HG03159 (cell line): Measurements from ENCODE around the gene ST8SIA4.

Experiments used
- ATAC-seq: cut with Tn5 transposase; IDR thresholded peaks from one replicate; pipeline ENCODE4 v1.9.1; 2021; ENCODE audit warnings: mild to moderate bottlenecking, moderate library complexity; ENCODE audit not compliant: unreplicated experiment

The ST8SIA4 gene

DNA sequence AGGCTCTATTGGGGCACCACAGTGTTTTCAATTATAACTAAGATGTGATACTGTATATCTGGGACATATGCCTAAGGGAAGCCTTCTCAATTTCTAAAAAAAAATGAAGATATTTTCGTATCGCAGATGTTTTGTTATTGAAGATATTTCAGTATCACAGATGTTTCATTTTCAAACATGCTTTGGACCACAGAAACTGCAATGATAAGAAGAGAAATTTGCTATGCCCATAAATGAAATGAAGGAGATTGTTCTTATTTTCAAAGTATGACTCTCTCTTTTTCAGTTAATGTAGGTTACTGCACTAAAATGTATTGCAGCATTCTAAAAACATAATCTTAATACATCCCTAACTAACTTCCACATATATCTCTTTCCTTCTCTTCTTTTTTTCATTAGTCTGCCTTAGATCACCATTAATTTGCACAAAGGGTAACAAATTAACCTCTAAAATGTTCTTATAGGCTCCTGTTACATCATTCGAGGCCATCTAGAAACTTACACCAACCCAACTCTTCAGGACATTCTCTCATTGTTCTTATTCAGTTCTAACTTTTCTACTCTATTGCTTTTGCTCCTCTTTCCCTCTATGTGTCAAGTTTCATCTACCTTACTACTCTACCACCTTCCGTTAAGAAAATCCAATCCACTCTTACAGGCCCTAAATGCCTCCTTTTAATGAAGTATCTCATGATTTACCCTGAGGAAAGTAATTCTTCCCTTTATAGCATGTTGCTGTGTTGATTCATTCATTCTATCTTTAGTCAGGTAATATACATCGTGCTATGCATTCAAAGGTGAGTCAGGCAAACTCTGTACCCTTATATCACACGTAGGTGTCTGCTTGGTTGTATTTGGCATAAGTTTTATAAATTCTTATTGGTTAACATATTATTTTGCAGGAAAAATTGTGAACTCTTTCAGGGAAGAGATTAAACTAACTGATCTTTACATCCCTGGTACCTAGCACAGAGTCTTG, 70.5 kb downstream of the ST8SIA4 start:
- ATAC-seq, result no peak

DNA sequence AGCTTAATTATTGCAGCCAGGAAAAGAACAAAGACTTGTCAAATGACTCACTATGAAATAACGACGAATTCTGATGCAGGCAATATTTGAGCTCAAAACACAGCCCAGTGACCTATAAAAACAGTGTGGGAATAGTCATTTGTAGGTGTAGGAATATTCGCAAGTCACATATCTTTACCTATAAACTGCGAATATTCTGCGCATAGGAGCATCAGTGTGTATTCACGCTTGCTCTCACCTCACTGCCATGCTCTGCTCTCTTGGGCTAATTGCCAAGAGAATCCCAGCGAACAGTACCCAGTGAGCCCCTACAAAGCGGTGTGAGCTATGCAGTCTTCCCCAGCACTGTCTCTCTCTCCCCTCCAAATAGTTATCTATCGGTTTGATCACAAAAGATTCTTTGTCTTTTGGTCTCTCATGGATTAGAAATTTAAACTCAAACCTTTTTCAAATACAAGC, 74.2 kb downstream of the ST8SIA4 start:
- no peak for ATAC-seq

GRCh38 chr5:100828071-100828897, 74.8 kb downstream of the ST8SIA4 start:
- ATAC-seq, result peak; percentile 89

DNA sequence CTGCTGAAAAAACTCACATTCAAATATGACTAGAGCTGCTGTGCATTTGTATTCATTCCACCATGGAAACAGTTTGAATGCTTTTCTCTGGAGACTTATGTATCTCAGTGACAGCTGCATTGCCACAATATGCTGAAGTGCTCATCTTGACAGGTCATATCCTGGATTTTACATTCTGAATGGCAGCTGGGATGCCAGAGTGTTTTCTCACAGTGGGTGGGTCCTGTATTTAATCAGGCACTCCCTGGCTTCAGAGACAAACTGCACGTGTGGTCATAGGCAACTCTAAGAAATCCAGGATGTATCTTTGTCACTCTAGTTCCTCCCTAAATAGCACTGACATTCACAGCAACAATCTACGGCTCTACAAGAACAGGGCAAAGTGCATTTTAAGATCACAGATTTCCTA, 75.6 kb downstream of the ST8SIA4 start:
- ATAC-seq, result peak; percentile 37

DNA sequence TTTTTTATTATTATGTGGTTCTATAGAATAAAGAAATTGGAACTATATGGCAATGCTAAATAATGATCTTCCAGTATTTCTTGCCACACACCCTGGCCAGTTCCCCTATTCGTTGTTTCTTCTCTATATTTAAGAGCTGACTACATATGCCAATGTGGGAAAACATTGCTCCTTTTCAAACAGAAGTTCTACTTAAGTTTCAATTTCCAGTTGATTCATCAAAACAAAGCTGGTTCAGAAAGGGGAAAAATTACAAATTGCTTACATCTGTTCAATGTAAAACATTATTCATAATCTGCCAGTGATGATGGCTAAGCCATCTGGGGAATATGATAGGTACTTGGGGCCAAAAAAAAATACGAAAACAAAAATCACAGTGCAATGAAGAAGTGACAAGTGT, 76.9 kb downstream of the ST8SIA4 start:
- ATAC-seq, result no peak

GRCh38 chr5:100824635-100825034, 78.4 kb downstream of the ST8SIA4 start:
- ATAC-seq, result no peak

- no peak for ATAC-seq
Measured at GRCh38 chr5:100823812-100824211, 79.3 kb downstream of the ST8SIA4 start.

DNA sequence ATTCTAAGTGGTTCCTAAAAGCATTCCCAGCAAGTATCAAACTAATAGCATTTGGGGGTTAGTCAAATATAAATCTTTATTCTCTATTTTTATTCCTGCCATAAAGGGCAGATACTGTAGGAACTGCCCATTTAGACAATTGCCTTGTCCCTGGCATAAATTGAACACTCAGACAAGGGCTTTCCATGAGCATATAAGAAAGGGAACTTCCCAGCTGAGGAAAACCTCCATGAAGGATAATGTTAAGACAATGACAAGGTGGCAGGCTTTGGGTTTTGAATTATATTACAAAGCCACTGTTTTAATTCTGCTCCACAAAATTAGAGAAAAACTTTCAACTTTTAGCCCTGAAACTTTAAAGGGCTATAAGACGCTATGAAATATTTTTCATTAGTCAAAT, 81.3 kb downstream of the ST8SIA4 start:
- ATAC-seq, result no peak

- ATAC-seq, result no peak
Measured at GRCh38 chr5:100818340-100818739, 84.7 kb downstream of the ST8SIA4 start.

DNA sequence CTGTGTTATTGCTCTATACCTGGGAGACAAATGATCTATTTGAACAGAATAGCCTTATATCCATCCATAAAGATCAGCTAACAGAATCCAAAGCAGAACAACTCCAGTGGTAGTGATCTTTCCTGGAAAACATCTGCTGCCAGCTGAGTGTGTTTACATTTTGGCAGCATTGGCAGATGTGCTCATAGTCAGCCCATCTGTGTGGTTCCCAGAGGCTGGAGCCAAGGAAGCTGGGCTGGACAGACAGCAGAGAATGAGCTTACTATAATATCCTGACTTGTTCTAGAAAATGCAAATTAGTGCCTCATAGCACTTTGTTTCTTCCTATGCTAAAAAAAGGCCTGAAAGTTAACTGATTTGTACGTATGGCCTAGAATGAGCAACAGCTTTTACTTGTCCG, 99.7 kb downstream of the ST8SIA4 start:
- ATAC-seq, result no peak

GRCh38 chr5:100802208-100802607, 100.9 kb downstream of the ST8SIA4 start:
- no peak for ATAC-seq

DNA sequence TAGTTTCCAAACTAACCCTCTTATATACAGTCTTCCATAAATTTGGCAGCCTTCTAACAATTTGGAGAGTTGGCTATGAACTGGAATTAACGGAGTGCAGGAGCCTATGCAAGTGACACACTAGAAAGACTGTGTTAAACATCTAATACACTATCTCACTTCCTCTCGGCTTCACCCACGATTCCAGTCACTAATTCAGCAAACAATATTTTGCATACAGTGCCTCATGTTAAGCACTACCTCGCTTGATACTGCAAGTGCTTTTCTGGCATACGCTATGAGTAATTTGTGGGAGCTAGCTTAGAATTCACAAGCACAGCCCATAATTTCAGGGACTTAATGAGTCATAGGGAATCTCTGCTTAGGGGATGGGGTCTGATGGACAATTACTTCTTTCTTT, 102.5 kb downstream of the ST8SIA4 start:
- ATAC-seq, result peak; percentile 60

GRCh38 chr5:100799166-100799565, 103.9 kb downstream of the ST8SIA4 start:
- ATAC-seq, result no peak

GRCh38 chr5:100797861-100798260, 105.2 kb downstream of the ST8SIA4 start:
- no peak for ATAC-seq

GRCh38 chr5:100796851-100797250, 106.2 kb downstream of the ST8SIA4 start:
- ATAC-seq, result no peak

DNA sequence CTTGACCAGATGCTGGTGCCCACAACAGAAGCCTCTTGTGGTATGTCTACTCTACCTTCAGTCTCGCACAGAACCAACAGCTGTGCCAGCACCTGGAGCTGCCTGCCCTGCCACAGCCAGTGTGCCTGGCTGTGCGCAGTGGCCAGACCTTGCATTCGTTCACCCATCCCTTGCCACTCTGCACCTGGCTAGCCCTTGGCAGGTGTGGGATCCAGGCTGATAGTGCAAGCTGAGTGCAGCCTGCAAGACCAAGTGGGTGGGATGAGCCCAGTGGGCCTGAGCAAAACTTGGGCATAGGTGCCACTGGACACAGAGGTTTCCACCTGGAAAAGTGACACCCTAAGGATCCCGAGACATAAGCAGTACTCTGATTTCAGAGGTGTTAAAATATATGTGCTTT, 108.2 kb downstream of the ST8SIA4 start:
- no peak for ATAC-seq

DNA sequence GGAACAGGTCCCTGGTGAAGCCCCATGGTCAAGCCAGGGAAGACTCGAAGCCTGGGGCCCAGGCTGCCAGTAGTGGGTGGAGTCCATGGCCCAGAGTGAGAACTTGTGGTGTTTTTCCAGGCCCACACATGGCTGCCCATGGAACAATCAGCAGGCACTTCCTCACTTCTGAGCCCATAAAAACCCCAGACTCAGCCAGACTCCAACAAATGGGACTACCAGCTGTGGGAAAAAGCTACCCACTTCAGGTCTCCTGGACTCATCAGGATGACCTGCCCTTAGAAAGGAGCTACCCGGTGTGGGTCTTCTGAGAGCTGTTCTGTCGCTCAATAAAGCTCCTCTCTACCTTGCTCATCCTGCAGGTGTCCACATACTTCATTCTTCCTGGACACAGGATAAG, 108.9 kb downstream of the ST8SIA4 start:
- no peak for ATAC-seq

DNA sequence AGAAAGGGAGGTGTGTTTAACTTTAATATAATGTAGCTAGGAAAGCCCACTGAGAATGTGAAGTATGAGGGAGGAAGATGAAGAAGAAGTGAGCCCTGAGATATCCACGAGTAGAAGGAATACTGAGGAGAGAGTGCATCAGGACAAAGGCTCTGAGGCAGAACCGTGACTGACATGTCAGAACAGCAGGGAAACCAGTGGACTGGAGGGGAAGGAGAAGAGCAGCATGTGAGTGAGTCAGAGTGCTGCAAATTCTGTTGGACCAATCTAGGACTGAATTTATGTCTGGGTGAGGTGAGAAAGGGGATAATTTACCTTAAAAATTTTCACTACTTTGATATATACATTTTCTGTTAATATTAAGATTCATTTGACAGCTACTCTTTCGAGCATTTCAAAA, 110.3 kb downstream of the ST8SIA4 start:
- ATAC-seq, result no peak

DNA sequence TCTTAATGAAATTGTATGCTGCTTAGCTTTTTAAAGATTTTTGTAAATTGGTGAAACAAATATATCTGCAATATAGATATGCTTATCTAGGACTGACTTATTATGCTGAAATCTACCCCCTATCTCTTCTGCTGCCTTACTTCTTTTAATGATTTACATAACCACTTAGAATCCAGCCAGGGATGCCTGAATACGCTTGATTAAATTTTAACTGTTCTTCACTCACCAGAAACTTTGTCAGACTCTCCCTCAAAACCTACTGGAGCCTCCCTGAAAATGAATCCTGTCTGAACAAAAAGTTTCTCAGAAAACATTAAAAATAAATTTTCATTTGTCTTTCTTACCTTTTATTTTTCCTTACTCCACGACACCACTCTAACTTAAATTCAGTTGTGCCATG, 111.7 kb downstream of the ST8SIA4 start:
- ATAC-seq, result no peak

- no peak for ATAC-seq
Measured at GRCh38 chr5:100790951-100791350, 112.1 kb downstream of the ST8SIA4 start.

GRCh38 chr5:100790170-100790665, 112.9 kb downstream of the ST8SIA4 start:
- peak; percentile 83 for ATAC-seq
